B cell (primary cell): ENCODE data around the gene WNT6.

ENCODE experiments used
- EZH2 ChIP-seq: IDR thresholded peaks from 2 replicates; pipeline ENCODE4 v1.6.1; 2012; ENCODE audit warnings: borderline replicate concordance, low read depth, mild to moderate bottlenecking, moderate library complexity, low read length; ENCODE audit not compliant: insufficient read depth, poor library complexity, severe bottlenecking
- TF ChIP-seq, protein P1 (sequence below): fragments of 200-600 bp; IDR thresholded peaks from one replicate; pipeline ENCODE4 v1.8.0; 2022; ENCODE audit warnings: antibody characterized with exemption, mild to moderate bottlenecking

- TF ChIP-seq, protein P1, sequence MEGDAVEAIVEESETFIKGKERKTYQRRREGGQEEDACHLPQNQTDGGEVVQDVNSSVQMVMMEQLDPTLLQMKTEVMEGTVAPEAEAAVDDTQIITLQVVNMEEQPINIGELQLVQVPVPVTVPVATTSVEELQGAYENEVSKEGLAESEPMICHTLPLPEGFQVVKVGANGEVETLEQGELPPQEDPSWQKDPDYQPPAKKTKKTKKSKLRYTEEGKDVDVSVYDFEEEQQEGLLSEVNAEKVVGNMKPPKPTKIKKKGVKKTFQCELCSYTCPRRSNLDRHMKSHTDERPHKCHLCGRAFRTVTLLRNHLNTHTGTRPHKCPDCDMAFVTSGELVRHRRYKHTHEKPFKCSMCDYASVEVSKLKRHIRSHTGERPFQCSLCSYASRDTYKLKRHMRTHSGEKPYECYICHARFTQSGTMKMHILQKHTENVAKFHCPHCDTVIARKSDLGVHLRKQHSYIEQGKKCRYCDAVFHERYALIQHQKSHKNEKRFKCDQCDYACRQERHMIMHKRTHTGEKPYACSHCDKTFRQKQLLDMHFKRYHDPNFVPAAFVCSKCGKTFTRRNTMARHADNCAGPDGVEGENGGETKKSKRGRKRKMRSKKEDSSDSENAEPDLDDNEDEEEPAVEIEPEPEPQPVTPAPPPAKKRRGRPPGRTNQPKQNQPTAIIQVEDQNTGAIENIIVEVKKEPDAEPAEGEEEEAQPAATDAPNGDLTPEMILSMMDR: no peak
- no peak for TF ChIP-seq EZH2
Observed at GRCh38 chr2:218821605-218822211, 37.9 kb upstream of the WNT6 start.
